ENCODE results near the gene MTMR12. TPM values are rescaled to one million over a fixed set of nuclear protein-coding genes. Genes with fewer than 3 reads are reported as not detected.
A peak's percentile ranks its signal among the peaks of the same experiment; 100 is the strongest.

MTMR12 gene
- total RNA-seq, 1 donor from 2014 or later, result 25.6 TPM

DNA sequence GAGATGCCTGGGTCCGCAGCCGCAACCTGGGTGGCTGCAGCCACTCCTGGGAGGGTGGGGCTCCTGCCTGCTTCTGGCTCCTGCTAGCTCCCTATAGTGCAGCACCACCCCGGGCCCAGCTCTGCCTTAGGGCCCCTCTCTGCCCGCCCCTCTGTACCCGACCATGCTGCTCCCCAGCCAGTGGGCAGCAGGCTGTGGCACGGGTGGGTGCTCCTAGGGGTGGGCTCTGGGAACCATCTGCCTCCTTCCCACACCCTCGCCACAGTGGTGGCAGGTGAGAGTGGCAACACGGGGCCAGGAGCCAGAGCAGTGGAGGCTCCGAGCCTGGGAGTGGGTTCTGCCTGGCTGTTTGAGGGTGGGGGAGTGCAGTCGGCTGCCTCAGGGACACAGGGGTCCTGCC lies 7.8 kb upstream of the MTMR12 start:
- no peak overlapping the region for H3K27ac Mint-ChIP-seq (ENCODE audit: unreplicated experiment)
- no peak for DNase-seq
- peaks cover 12% of the 10 kb centered on the region for H3K9me3 Mint-ChIP-seq (ENCODE audit: unreplicated experiment)
- TF ChIP-seq, protein P1, sequence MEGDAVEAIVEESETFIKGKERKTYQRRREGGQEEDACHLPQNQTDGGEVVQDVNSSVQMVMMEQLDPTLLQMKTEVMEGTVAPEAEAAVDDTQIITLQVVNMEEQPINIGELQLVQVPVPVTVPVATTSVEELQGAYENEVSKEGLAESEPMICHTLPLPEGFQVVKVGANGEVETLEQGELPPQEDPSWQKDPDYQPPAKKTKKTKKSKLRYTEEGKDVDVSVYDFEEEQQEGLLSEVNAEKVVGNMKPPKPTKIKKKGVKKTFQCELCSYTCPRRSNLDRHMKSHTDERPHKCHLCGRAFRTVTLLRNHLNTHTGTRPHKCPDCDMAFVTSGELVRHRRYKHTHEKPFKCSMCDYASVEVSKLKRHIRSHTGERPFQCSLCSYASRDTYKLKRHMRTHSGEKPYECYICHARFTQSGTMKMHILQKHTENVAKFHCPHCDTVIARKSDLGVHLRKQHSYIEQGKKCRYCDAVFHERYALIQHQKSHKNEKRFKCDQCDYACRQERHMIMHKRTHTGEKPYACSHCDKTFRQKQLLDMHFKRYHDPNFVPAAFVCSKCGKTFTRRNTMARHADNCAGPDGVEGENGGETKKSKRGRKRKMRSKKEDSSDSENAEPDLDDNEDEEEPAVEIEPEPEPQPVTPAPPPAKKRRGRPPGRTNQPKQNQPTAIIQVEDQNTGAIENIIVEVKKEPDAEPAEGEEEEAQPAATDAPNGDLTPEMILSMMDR (IDR thresholded peaks at IDR 0.05; ENCODE audit: partially characterized antibody, unreplicated experiment), result no peak
- H3K4me3 Mint-ChIP-seq (ENCODE audit: unreplicated experiment), result no peak overlapping the region
- peaks cover 13% of the 10 kb centered on the region for H3K27me3 Mint-ChIP-seq (ENCODE audit: unreplicated experiment)
- H3K36me3 Mint-ChIP-seq (ENCODE audit: unreplicated experiment), result peaks cover 6% of the 10 kb centered on the region
- peaks cover 6% of the 10 kb centered on the region for H3K4me1 Mint-ChIP-seq (ENCODE audit: low read depth, unreplicated experiment)

DNA sequence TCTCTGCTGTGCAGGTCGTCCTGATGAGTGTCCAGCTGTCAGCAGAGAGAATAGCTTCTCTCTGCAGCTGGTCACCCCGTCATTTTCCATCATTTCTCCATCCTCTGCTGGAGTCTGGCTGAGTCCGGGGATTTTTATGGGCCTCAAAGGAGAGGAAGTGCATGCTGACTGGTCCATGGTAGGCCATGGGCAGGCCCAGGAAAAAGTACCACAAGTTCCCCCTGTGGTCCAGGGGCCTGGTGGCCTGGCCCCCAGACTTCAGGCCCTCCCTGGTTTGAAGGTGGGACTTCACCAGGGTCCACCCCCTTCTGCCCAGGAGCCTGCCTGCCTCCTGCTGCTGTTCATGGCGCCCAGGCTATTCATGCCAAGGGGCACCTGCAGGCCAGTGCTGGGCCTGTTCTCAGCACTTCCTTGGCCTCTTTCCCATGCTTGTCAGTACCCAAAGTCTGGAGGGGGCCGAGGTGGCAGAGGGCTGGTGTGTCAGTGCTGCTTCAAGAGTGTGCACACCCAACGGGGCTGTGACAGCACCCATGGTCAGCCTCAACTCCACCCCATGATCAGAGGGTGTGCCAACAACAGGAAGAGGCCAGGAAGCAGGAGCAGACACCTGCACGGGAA lies 7.3 kb upstream of the MTMR12 start:
- DNase-seq, result no peak
- Mint-ChIP-seq H3K27me3 (ENCODE audit: unreplicated experiment) (peaks cover 15% of the 10 kb centered on the region), H3K9me3 (ENCODE audit: unreplicated experiment) (peaks cover 11% of the 10 kb centered on the region), H3K36me3 (ENCODE audit: unreplicated experiment) (peaks cover 6% of the 10 kb centered on the region), H3K4me3 (ENCODE audit: unreplicated experiment) (no peak overlapping the region), H3K27ac (ENCODE audit: unreplicated experiment) (no peak overlapping the region), H3K4me1 (ENCODE audit: low read depth, unreplicated experiment) (peaks cover 4% of the 10 kb centered on the region)
- TF ChIP-seq, protein P1 (IDR thresholded peaks at IDR 0.05; ENCODE audit: partially characterized antibody, unreplicated experiment), result no peak

DNA sequence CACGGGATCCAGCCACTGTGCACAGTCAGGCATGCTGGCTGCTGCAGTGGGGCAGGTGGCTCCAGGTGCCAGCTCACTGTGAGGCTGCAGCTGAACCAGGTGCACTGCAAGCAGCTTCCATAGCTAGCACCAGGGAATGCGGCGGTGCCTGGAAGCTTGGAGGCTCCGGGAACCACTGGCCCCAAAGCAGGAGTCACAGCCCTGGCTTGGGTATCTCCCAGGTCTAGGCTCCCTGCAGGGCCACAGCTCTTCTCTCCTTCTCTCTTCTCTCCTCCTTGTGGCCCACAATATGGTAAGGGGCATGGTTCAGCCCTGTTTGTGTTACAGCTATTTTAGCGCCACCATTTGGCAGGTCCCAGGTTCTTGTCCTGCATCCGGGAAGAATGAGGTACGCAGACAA lies 6.7 kb upstream of the MTMR12 start:
- TF ChIP-seq, protein P1 (IDR thresholded peaks at IDR 0.05; ENCODE audit: partially characterized antibody, unreplicated experiment), result no peak
- Mint-ChIP-seq H3K4me1 (ENCODE audit: low read depth, unreplicated experiment) (no peaks in the 10 kb centered on the region), H3K27ac (ENCODE audit: unreplicated experiment) (no peak overlapping the region), H3K9me3 (ENCODE audit: unreplicated experiment) (peaks cover 9% of the 10 kb centered on the region), H3K36me3 (ENCODE audit: unreplicated experiment) (peaks cover 6% of the 10 kb centered on the region), H3K27me3 (ENCODE audit: unreplicated experiment) (peaks cover 12% of the 10 kb centered on the region), H3K4me3 (ENCODE audit: unreplicated experiment) (no peak overlapping the region)
- DNase-seq, result no peak

DNA sequence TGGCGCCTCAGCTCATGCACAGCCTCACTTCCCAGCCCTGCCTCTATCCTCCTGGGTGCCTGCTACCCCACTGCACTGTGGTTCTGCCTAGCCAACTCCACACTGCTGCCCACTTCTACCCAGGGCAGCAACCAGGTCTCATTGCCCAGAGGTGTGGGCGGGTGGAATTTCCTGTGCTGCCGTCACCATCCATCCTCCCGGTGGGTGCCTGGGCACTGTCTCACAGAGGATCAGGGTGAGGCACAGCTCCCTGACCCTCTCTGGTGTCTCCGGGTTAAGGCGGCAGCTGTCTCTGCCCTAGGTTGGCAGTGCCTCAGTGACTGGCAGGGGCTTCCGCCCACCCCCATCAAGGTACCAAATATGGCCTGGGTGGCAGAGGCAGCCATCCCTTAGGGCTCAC lies 4.3 kb upstream of the MTMR12 start:
- H3K4me3 Mint-ChIP-seq (ENCODE audit: unreplicated experiment), result no peak overlapping the region
- peaks cover 9% of the 10 kb centered on the region for H3K9me3 Mint-ChIP-seq (ENCODE audit: unreplicated experiment)
- H3K27me3 Mint-ChIP-seq (ENCODE audit: unreplicated experiment), result peaks cover 10% of the 10 kb centered on the region
- TF ChIP-seq, protein P1 (IDR thresholded peaks at IDR 0.05; ENCODE audit: partially characterized antibody, unreplicated experiment), result no peak
- H3K27ac Mint-ChIP-seq (ENCODE audit: unreplicated experiment), result no peak overlapping the region
- DNase-seq, result no peak
- no peaks in the 10 kb centered on the region for H3K4me1 Mint-ChIP-seq (ENCODE audit: low read depth, unreplicated experiment)
- peaks cover 6% of the 10 kb centered on the region for H3K36me3 Mint-ChIP-seq (ENCODE audit: unreplicated experiment)

DNA sequence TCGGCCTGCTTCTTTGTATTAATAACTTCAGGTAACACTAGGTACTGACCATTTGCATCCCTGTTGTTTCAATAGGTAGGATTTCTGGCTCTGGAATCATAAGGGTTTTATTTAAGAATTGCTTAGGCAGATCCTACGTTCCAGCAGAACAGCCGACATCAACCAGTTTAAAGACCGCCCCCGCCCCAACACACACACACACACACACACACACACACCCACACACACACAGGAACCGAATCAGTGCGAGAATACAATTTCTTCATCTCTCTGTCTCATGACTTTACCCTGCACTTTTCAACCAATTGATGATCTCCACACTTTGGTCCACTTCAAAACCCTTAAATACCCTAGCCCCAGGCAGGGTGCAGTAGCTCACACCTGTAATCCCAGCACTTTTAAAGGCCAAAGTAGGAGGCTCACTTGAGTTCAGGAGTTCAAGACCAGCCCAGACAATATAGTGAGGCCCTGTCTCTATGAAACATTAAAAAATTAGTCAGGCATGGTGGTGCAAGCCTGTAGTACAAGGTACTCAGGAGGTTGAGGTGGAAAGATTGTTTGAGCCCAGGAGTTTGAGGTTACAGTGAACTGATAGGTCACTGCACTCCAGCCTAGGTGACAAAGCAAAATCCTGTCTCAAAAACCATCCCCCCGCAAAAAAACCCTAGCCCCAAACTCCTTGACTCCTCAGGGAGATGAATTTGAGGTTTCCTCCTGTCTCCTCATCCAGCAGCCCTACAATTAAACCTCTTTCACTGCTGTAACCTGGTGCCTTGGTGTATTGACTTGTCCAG lies 2.7 kb upstream of the MTMR12 start:
- TF ChIP-seq, protein P1 (IDR thresholded peaks at IDR 0.05; ENCODE audit: partially characterized antibody, unreplicated experiment), result no peak
- Mint-ChIP-seq H3K27ac (ENCODE audit: unreplicated experiment) (no peak overlapping the region), H3K36me3 (ENCODE audit: unreplicated experiment) (no peaks in the 10 kb centered on the region), H3K27me3 (ENCODE audit: unreplicated experiment) (peaks cover 4% of the 10 kb centered on the region), H3K9me3 (ENCODE audit: unreplicated experiment) (peaks cover 4% of the 10 kb centered on the region), H3K4me3 (ENCODE audit: unreplicated experiment) (peak overlapping the region; percentile 20), H3K4me1 (ENCODE audit: low read depth, unreplicated experiment) (peaks cover 9% of the 10 kb centered on the region)
- DNase-seq, result no peak

All from glutamatergic neuron (in vitro differentiated cells).